IPS DF 4.7 (cell line): Measurements from ENCODE around the gene CBS.
"Not testable (repeated sequence)": the region's sequence is repeated elsewhere in the genome, so short reads cannot be mapped to it uniquely, and the experiment has no call there.

Experiments used
- DNase-seq: peaks from one replicate; pipeline ENCODE4 v3.0.0-alpha.2; 2013; ENCODE audit warnings: low spot score; ENCODE audit errors: extremely low read depth

CBS gene

GRCh38 chr21:43025636-43026180 lies 49.9 kb downstream of the CBS start:
- no peak for DNase-seq

- no peak for DNase-seq
Observed at GRCh38 chr21:43024439-43025136, 51.0 kb downstream of the CBS start.

GRCh38 chr21:43023175-43023574 lies 52.5 kb downstream of the CBS start:
- no peak for DNase-seq

DNA sequence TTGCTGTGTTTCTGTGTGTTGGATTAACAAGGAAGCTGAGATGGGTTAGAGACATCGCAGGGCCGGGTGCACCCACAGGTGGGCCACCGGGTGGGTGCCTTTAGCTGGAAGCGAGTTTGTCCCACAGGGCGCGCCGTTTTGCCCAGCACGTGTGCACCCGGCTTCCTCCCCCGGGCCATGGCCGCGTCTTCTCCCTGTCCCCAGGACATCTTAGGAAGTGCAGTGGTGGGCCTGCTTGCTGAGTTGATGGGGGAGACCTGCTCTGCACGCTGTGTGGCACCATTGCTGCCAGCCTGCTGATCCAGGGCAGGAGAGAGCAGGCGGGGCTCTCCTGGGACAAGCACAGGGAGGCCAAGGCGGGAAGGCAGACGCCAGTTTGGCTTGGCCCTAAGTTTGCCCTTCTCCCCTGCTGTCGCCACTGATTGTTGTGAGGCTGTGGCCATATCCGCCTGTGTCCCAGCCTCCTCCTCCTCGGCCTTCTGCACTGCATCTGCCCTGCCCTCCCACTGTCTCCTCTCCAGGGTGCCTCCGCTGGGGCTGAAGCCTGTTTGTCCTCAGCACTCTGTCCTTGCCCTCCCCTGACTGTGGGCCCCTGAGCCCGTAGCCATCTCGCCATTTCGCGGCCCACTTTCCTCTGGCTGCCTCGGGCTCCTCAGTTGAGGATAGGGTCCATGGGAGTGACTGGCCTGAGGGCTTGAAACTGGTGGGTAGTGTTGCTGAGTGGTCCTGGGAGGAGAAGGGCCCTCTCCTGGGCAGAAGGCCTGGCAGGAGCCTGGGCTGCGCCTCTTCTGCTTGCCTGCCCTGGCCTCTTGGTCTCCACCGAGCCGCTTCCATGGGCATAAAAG lies 53.7 kb downstream of the CBS start:
- DNase-seq: no peak

GRCh38 chr21:43021191-43021590 lies 54.4 kb downstream of the CBS start:
- DNase-seq: no peak

DNA sequence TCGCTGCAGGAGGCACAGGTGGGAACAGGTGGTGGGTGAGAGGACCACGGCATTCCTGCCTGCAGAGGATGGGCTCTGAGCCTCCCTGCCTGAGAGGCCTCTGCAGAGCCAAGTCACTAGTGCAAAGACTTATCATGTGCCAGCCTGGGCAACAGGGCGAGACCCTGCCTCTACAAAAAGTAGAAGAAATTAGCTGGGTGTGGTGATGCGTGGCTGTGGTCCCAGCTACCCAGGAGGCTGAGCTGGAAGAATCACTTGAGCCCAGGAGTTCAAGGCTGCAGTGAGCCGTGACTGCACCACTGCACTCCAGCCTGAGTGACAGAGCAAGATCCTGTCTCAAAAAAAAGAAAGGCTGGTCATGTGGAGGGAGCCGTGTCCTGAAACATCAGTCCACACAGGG lies 54.9 kb downstream of the CBS start:
- DNase-seq: no peak

DNA sequence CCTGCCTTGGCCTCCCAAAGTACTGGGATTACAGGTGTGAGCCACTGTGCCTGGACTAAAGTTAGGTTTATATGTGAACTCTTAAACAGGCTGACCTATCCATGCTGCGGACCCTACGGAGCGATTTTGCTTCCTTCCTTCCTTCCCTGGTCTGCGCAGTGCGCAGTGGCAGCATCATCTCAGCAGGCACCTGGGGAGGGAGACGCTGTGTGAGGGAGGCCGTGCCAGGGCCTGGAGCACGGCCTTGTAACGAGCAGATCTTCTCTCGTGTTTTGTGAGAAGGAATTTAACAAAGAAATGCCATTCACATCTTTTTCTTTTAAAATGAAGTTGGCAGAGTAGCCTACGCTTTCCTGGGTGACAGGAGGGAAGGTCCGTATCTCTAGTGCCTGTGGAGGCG lies 55.5 kb downstream of the CBS start:
- no peak for DNase-seq

GRCh38 chr21:43018519-43018918 lies 57.1 kb downstream of the CBS start:
- no peak for DNase-seq

DNA sequence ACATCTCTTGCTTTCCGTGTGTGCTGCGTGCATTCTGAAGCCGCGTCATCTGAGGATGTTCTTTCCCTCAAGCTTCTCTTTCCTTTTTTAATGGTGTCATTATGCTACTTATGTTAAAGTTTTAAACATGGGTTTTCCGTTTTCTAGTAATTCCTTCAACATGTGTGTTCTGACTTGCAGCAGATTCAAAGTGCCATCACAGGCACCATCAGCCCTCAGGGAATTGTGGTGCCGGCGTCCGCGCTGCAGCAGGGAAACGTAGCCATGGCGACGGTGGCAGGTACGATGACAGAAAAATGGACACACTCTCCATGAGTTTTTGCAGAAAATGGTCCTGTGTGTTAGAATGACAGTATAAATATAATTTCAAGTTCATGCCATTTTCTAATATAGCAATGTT lies 58.9 kb downstream of the CBS start:
- DNase-seq: no peak

DNA sequence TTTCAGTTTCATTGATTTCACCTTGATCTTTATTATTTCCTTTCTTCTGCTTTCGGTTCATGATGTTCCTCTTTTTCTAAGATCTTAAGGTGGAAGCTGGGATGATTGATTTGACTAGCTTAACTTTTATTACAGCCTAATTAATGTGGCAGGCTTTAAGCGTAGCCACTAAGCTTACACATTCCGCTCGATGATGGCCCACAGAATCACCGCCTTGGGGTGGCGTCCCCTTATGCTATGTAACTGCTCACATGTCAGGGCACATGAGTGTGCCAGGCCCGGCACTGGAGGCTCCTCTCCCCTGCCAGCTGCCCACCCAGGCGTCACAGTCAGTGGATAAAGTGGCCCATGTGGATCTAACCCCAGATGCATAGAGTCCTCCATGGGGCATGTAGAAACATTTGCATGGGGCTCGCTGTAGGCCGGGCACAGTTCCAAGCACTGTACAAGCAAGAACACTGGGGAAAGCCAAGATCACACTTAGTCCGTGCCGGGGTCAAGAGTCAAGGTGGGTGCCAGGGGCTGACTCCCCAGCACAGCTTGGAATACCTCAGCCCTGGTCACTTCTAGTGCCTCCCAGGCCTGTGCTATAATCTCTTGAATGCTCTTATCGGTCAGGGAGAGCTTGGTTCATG lies 59.6 kb downstream of the CBS start:
- DNase-seq: no peak

DNA sequence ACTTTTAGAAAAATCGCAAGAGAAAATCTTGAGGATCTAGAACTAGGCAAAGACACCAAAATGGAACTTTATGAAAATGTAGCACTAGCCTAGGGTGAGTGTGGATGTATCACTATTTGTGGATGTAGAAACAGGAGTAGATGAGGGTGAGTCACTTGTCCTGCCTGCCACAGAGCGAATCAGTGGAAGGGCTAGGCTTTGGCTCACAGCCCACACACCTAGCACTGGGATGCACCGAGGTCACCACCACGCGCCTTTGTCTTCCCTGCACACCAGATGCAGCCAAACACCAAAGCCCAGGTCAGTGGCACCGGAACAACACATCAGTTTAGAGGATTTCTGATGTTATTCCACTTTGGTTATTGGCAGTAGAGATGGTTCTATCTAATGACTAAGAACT lies 63.0 kb downstream of the CBS start:
- DNase-seq: no peak

DNA sequence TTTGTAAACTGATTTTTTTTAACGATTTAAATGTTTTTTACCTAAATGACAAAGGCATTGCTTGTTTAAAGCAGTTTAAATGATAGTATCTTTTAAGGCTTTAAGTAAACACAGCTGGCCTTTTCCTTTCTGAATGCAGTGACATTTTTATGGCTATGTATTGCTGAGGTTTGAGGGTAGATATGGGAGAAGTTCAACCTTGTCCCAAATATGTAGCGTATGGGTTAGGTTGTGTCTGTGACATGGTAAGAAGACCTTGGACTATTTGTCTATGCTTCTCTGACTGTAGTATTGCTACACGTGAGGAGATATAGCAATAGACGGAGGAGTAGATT lies 68.8 kb downstream of the CBS start:
- DNase-seq: no peak

GRCh38 chr21:43006051-43006873 lies 69.4 kb downstream of the CBS start:
- DNase-seq: not testable (repeated sequence)

DNA sequence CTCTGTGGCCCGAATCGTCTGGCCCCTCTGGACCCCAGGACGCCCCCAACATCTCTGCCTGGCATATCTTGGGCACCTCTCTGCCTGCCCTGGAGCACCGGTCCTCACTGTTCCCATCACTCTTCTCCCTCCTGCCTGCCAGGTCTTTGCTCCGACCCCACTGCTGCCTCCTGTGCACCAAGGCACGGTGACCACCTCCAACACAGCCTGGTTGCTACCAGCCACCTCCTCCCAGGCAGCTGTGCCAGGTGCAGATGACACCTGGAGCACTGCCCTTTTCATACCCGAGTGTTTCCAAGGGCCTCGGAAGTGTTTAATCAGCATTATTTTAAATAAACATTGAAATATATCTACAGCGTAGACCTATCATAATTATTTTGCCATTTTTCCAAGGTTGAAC lies 70.0 kb downstream of the CBS start:
- DNase-seq: no peak

- no peak for DNase-seq
Observed at GRCh38 chr21:43004926-43005325, 70.7 kb downstream of the CBS start.
